ENCODE results near the gene HCFC1. TPM values are rescaled to one million over a fixed set of nuclear protein-coding genes. Genes with fewer than 3 reads are reported as not detected.

HCFC1 gene
- polyA plus RNA-seq, 3 donors = 1.9 to 21.8 (median 3.8) TPM

- Histone ChIP-seq H3K4me2 (replicated peaks; ENCODE audit: extremely low read depth, low read length, poor library complexity, severe bottlenecking) (no peak overlapping the region), H3K27ac (ENCODE audit: low read depth in 1 of 2, low read length in 2 of 2) (no peak overlapping the region), H3K9me3 (replicated peaks in 1 of 2; ENCODE audit: control insufficient read depth in 1 of 2, insufficient read depth in 1 of 2, low read length in 2 of 2) (no peaks in the 10 kb centered on the region), H3K79me2 (ENCODE audit: insufficient read depth, low read length) (peaks cover 28% of the 10 kb centered on the region), H3K4me1 (ENCODE audit: control insufficient read depth in 1 of 2, insufficient read depth in 2 of 2, low read length in 2 of 2) (peaks cover 35 to 57% of the 10 kb centered on the region in 2 donors), H3K36me3 (replicated peaks in 1 of 2; ENCODE audit: control insufficient read depth in 1 of 2, insufficient read depth in 2 of 2, low read length in 2 of 2) (peaks cover 37 to 38% of the 10 kb centered on the region in 2 donors), H3K4me3 (replicated peaks in 1 of 3; ENCODE audit: low read depth in 2 of 3, low read length in 3 of 3) (no peak overlapping the region), H2AFZ (ENCODE audit: insufficient read depth, low read depth, low read length, poor library complexity, severe bottlenecking) (no peak overlapping the region), H4K20me1 (ENCODE audit: insufficient read depth, low read length) (peaks cover 67% of the 10 kb centered on the region), H3K27me3 (ENCODE audit: control insufficient read depth in 2 of 2, insufficient read depth in 2 of 2, low read length in 2 of 2) (no peaks in the 10 kb centered on the region), H3K9ac (ENCODE audit: insufficient read depth, low read length, poor library complexity, severe bottlenecking) (no peak overlapping the region)
- H3K27me3 Mint-ChIP-seq (ENCODE audit: low read depth in 3 of 3) = peaks cover 0 to 12% (median 0%) of the 10 kb centered on the region in 3 donors
- peak overlapping the region in 5 of 7 donors; percentile 19 to 75 (median 43) for H3K27ac Mint-ChIP-seq
- H3K36me3 Mint-ChIP-seq = peaks cover 25 to 46% of the 10 kb centered on the region in 2 donors
- intact Hi-C loops (cut with micrococcal nuclease) = no loop called here
- TF ChIP-seq CTCF (IDR thresholded peaks at IDR 0.05) = peak; percentile 84
- 0% methylated on average over 5 of the region's 19 CpGs for WGBS (ENCODE audit: insufficient coverage)
- H3K9me3 Mint-ChIP-seq = peaks cover 0 to 8% (median 0%) of the 10 kb centered on the region in 7 donors
- peak; percentile 77 to 81 (median 78) for DNase-seq
- H3K4me3 Mint-ChIP-seq = no peak overlapping the region
- H3K4me1 Mint-ChIP-seq = peaks cover 31% of the 10 kb centered on the region
Observed at GRCh38 chrX:153947009-153947769, 24.4 kb downstream of the HCFC1 start.

GRCh38 chrX:153945956-153946943 lies 25.4 kb downstream of the HCFC1 start:
- Histone ChIP-seq H3K9me3 (replicated peaks in 1 of 2; ENCODE audit: control insufficient read depth in 1 of 2, insufficient read depth in 1 of 2, low read length in 2 of 2) (no peaks in the 10 kb centered on the region), H3K79me2 (ENCODE audit: insufficient read depth, low read length) (peaks cover 28% of the 10 kb centered on the region), H3K36me3 (replicated peaks in 1 of 2; ENCODE audit: control insufficient read depth in 1 of 2, insufficient read depth in 2 of 2, low read length in 2 of 2) (peaks cover 28% of the 10 kb centered on the region in 2 donors), H3K27ac (ENCODE audit: low read depth in 1 of 2, low read length in 2 of 2) (no peak overlapping the region), H3K27me3 (ENCODE audit: control insufficient read depth in 2 of 2, insufficient read depth in 2 of 2, low read length in 2 of 2) (no peaks in the 10 kb centered on the region), H4K20me1 (ENCODE audit: insufficient read depth, low read length) (peaks cover 65% of the 10 kb centered on the region), H3K4me3 (replicated peaks in 1 of 3; ENCODE audit: low read depth in 2 of 3, low read length in 3 of 3) (no peak overlapping the region), H2AFZ (ENCODE audit: insufficient read depth, low read depth, low read length, poor library complexity, severe bottlenecking) (no peak overlapping the region), H3K9ac (ENCODE audit: insufficient read depth, low read length, poor library complexity, severe bottlenecking) (no peak overlapping the region), H3K4me2 (replicated peaks; ENCODE audit: extremely low read depth, low read length, poor library complexity, severe bottlenecking) (no peak overlapping the region), H3K4me1 (ENCODE audit: control insufficient read depth in 1 of 2, insufficient read depth in 2 of 2, low read length in 2 of 2) (peaks cover 42 to 63% of the 10 kb centered on the region in 2 donors)
- no peak for DNase-seq
- peak overlapping the region in 2 of 7 donors; percentile 58 to 67 for H3K27ac Mint-ChIP-seq
- no peak for TF ChIP-seq CTCF (IDR thresholded peaks at IDR 0.05)
- 88% methylated on average over 3 of the region's 24 CpGs for WGBS (ENCODE audit: insufficient coverage)
- H3K36me3 Mint-ChIP-seq = peaks cover 22 to 36% of the 10 kb centered on the region in 2 donors
- peaks cover 0 to 9% (median 0%) of the 10 kb centered on the region in 7 donors for H3K9me3 Mint-ChIP-seq
- intact Hi-C loops (cut with micrococcal nuclease) = no loop called here
- H3K4me1 Mint-ChIP-seq = peaks cover 39% of the 10 kb centered on the region
- H3K27me3 Mint-ChIP-seq (ENCODE audit: low read depth in 3 of 3) = peaks cover 0 to 17% (median 0%) of the 10 kb centered on the region in 3 donors
- no peak overlapping the region for H3K4me3 Mint-ChIP-seq

All from CD14-positive monocyte (primary cell).